Measurements from ENCODE around the gene UBB. TPM values are rescaled to one million over a fixed set of nuclear protein-coding genes. Genes with fewer than 3 reads are reported as not detected.
A peak's percentile ranks its signal among the peaks of the same experiment; 100 is the strongest.
"Not testable (repeated sequence)": the region's sequence is repeated elsewhere in the genome, so short reads cannot be mapped to it uniquely, and the experiment has no call there.

UBB gene
- total and polyA plus RNA-seq, 4 donors, result 2,014 to 2,831 (median 2,321) TPM

DNA sequence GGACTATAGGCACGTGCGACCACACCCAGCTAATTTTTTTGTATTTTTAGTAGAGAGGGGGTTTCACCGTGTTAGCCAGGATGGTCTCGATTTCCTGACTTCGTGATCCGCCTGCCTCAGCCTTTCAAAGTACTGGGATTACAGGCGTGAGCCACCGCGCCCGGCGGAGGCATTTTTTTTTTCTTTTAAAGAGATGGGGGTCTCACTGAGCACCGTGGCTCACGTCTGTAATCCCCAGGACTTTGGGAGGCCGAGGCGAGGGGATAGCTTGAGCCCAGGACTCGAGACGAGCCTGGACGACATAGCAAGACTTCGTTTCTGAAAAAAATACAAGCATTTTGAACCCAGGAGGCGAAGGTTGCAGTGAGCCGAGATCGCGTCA lies 5.2 kb downstream of the UBB start:
- WGBS (ENCODE audit: insufficient coverage), result 50% methylated on average over 17 of the region's 23 CpGs
- Histone ChIP-seq H3K4me3 (ENCODE audit: low read depth, low read length) (peak overlapping the region; percentile 53), H3K36me3 (ENCODE audit: control insufficient read depth, insufficient read depth, low read length) (peaks cover 17% of the 10 kb centered on the region), H3K4me1 (ENCODE audit: control insufficient read depth, insufficient read depth, low read length) (peaks cover 32% of the 10 kb centered on the region)
- H3K27ac ChIP-seq (ENCODE audit: low read depth, low read length); H3K9me3 ChIP-seq (ENCODE audit: control insufficient read depth, insufficient read depth, low read length); DNase-seq (ENCODE audit: low read depth in 4 of 6, low spot score in 6 of 6); H3K27me3 ChIP-seq (ENCODE audit: control insufficient read depth, insufficient read depth, low read length): not testable (repeated sequence)

DNA sequence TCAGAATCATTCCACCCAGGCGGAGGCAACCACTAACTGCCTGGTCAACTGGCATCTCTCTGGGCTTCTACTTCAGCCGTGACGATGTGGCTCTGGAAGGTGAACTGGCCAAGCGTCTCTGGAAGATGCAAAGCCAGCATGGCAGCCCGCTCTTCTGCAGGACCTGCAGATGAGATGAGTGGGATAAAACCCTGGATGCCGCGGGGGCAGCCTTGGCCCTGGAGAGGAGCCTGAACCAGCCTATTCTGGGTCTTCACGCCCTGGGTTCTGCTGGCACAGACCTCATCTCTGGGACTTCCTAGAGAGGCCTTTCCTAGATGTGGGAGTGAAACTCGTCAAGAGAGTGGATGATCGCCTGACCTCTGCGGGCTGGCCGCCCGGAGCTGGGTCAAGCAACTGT lies 10.6 kb downstream of the UBB start:
- DNase-seq (ENCODE audit: low read depth in 4 of 6, low spot score in 6 of 6), result no peak

DNA sequence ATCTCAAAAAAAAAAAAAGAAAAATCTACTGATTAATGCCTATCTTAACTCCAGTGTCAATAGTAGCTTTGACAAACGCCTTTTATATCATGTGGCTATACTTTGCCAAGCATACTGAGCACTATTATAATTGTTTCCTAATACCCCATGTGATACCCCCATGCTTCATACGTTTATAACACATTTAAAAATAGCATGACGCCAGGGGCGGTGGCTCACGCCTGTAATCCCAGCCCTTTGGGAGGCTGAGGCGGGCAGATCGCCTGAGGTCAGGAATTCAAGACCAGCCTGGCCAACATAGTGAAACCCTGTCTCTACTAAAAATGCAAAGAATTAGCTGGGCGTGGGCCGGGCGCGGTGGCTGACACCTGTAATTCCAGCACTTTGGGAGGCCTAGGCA lies 11.6 kb downstream of the UBB start:
- not testable (repeated sequence) for H3K27ac ChIP-seq (ENCODE audit: low read depth, low read length); H3K4me1 ChIP-seq (ENCODE audit: control insufficient read depth, insufficient read depth, low read length); H3K4me3 ChIP-seq (ENCODE audit: low read depth, low read length); H3K9me3 ChIP-seq (ENCODE audit: control insufficient read depth, insufficient read depth, low read length); DNase-seq (ENCODE audit: low read depth in 4 of 6, low spot score in 6 of 6); H3K27me3 ChIP-seq (ENCODE audit: control insufficient read depth, insufficient read depth, low read length); H3K36me3 ChIP-seq (ENCODE audit: control insufficient read depth, insufficient read depth, low read length)
- WGBS (ENCODE audit: insufficient coverage), result 93% methylated on average over 11 of the region's 11 CpGs

More for the DNA sequence above, 10.6 kb downstream of the UBB start:
- Histone ChIP-seq H3K4me1 (ENCODE audit: control insufficient read depth, insufficient read depth, low read length) (peaks cover 10% of the 10 kb centered on the region), H3K9me3 (ENCODE audit: control insufficient read depth, insufficient read depth, low read length) (no peaks in the 10 kb centered on the region), H3K36me3 (ENCODE audit: control insufficient read depth, insufficient read depth, low read length) (no peaks in the 10 kb centered on the region), H3K27ac (ENCODE audit: low read depth, low read length) (no peak overlapping the region), H3K27me3 (ENCODE audit: control insufficient read depth, insufficient read depth, low read length) (peaks cover 3% of the 10 kb centered on the region), H3K4me3 (ENCODE audit: low read depth, low read length) (no peak overlapping the region)
- WGBS (ENCODE audit: insufficient coverage), result 97% methylated on average over 13 of the region's 13 CpGs

DNA sequence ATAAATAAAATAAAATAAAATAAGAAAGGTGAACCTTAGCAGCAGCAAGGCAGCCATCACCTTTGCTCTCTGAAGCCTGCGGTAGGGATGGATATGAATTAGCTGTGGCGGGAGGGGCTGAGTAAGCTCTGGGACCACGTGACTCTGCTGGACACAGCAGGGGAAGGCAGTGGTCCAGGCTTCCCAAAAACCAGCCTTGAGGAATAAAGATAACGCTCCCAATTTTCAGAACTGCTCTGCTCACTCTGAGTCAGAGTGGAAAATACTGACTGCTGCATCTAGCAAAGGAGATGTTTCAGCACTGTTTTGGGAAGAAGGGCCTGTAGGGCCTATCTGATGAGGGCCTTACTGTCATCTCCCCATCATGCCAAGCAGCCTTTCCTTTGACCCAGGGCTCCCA lies 15.0 kb downstream of the UBB start:
- not testable (repeated sequence) for H3K4me3 ChIP-seq (ENCODE audit: low read depth, low read length)

DNA sequence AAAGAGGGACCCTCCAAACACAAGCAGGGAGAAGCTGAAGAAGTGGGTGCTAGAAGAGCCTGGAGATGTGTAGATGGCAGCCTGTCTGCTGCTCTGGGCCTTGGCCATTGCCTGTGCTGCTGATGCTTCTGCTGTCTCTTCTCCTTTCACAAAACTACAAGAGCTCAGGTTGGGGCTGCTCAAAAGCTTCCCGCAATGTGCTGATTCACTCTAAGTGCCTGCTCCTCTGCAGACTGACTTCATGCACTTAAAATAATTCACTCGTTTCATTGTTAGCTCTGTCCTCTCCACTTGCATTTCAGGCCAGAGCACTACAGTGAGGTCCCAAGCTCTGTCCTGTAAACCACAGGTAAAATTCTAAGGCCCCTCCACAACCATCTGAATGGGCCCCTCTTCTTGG lies 15.8 kb downstream of the UBB start:
- not testable (repeated sequence) for H3K4me3 ChIP-seq (ENCODE audit: low read depth, low read length); H3K4me1 ChIP-seq (ENCODE audit: control insufficient read depth, insufficient read depth, low read length); DNase-seq (ENCODE audit: low read depth in 4 of 6, low spot score in 6 of 6); H3K9me3 ChIP-seq (ENCODE audit: control insufficient read depth, insufficient read depth, low read length); H3K36me3 ChIP-seq (ENCODE audit: control insufficient read depth, insufficient read depth, low read length); H3K27ac ChIP-seq (ENCODE audit: low read depth, low read length); H3K27me3 ChIP-seq (ENCODE audit: control insufficient read depth, insufficient read depth, low read length)
- WGBS (ENCODE audit: insufficient coverage), result 86% methylated on average over 2 of the region's 2 CpGs

More for the DNA sequence above, 15.0 kb downstream of the UBB start:
- not testable (repeated sequence) for H3K4me1 ChIP-seq (ENCODE audit: control insufficient read depth, insufficient read depth, low read length); DNase-seq (ENCODE audit: low read depth in 4 of 6, low spot score in 6 of 6); H3K9me3 ChIP-seq (ENCODE audit: control insufficient read depth, insufficient read depth, low read length); H3K27ac ChIP-seq (ENCODE audit: low read depth, low read length); H3K36me3 ChIP-seq (ENCODE audit: control insufficient read depth, insufficient read depth, low read length); H3K27me3 ChIP-seq (ENCODE audit: control insufficient read depth, insufficient read depth, low read length)
- 40% methylated on average over 1 of the region's 4 CpGs for WGBS (ENCODE audit: insufficient coverage)

DNA sequence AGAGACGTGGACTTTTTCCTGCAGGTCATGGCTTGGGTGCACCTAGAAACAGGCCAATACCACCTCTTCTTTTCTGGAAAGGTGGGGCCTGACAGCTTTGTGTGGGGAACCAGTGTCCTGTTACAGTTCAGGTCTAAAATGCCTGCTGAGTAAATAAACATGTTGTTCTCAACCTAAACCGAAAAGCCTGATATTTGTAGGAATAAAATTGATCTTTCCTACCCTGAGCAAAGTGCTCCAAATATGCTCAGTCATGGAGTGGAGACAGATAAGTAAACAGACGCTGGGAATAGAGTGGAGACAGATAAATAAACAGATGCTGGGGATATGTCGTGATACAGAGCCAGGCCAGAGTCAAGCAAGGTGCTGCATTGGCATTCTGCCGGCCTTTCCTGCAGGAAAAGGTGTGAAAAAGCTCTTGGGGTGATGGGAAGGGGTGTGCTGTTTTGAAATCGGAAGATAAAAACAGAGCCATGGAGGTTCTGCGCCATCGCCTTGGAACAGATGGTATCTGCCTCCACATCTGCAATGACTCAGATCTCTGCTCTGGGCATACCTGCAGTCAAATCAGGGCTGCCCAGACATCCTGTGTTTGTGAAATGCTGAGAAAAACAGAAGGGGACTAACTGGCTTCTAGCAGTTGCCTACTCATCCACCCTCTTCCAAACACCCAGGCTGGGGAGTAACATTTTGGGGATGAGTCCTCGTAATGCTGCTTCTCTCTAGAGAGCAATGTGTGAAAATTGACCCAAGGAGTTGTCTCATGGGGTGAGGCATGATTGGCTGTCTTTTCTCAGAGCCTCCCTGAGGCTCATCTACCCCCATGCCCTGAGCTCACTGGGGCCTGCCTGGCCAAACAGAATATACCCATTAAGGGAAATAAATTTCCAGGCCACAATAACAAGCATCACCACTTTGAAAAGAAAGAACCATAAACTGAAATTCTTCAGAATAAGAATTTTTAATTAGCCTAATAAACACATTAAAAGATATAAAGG lies 17.7 kb downstream of the UBB start:
- Histone ChIP-seq H3K27me3 (ENCODE audit: control insufficient read depth, insufficient read depth, low read length) (no peaks in the 10 kb centered on the region), H3K36me3 (ENCODE audit: control insufficient read depth, insufficient read depth, low read length) (no peaks in the 10 kb centered on the region), H3K4me3 (ENCODE audit: low read depth, low read length) (no peak overlapping the region), H3K4me1 (ENCODE audit: control insufficient read depth, insufficient read depth, low read length) (no peaks in the 10 kb centered on the region), H3K27ac (ENCODE audit: low read depth, low read length) (no peak overlapping the region), H3K9me3 (ENCODE audit: control insufficient read depth, insufficient read depth, low read length) (no peaks in the 10 kb centered on the region)
- WGBS (ENCODE audit: insufficient coverage), result 26% methylated on average over 4 of the region's 9 CpGs
- DNase-seq (ENCODE audit: low read depth in 4 of 6, low spot score in 6 of 6), result peak in 1 of 6 donors; percentile 32

DNA sequence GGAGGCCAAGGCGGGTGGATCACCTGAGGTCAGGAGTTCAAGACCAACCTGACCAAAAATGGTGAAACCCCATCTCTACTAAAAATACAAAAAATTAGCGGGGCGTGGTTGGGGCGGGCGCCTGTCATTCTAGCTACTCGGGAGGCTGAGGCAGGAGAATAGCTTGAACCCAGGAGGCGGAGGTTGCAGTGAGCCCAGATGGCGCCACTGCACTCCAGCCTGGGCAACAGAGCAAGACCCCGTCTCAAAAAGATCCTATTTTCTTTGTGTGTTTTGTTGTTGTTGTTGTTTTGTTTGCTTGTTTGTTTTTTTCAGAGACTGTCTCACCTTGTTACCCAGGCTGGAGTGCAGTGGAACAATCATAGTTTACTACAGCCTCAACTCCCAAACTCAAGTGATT lies 23.0 kb downstream of the UBB start:
- not testable (repeated sequence) for H3K4me3 ChIP-seq (ENCODE audit: low read depth, low read length); H3K9me3 ChIP-seq (ENCODE audit: control insufficient read depth, insufficient read depth, low read length); DNase-seq (ENCODE audit: low read depth in 4 of 6, low spot score in 6 of 6); H3K27ac ChIP-seq (ENCODE audit: low read depth, low read length); H3K27me3 ChIP-seq (ENCODE audit: control insufficient read depth, insufficient read depth, low read length); H3K36me3 ChIP-seq (ENCODE audit: control insufficient read depth, insufficient read depth, low read length)
- WGBS (ENCODE audit: insufficient coverage), result 94% methylated on average over 6 of the region's 9 CpGs
- H3K4me1 ChIP-seq (ENCODE audit: control insufficient read depth, insufficient read depth, low read length), result peaks cover 18% of the 10 kb centered on the region

DNA sequence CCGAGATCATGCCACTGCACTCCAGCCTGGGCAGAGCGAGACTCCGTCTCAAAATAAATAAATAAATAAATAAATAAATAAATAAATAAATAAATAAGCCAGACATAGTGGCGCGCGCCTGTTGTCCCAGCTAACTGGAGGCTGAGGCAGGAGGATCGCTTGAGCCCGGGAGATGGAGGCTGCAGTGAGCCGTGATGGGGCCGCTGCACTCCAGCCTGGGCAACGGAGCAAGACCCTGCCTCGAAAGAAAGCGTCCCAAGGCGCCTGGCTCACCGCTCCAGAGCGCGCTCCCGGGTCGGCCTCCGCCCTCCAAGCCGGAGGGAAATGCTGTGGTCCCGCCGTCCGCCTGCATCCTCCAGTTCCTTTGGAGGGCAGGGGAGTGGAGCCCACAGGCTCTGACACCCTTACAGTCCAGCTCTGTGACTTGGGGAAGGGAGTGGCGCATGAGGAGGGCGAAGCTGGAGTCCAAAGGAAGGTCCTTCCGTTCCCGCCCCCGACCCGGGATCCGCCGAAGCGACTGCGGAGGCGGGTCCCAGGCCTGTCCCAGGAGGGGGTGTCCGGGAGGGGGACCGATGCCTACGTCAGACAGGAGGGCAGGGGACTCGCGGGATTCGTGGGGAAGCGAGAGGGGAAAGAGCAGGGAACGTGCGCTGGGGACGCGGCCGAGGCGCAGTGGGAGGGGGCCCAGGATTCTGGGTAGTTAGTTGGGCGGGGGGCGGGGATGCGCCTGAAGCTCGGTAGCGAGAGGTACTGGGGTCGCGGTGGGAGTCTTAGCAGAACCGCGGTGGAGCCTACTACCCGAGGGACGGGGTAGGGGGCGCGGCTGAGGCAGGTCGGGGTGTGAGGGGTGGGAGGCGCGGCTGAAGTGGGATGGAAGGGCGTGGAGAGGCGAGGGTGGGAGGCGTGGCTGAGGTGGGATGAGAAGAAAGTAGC lies 26.1 kb downstream of the UBB start:
- Histone ChIP-seq H3K9me3 (ENCODE audit: control insufficient read depth, insufficient read depth, low read length) (no peaks in the 10 kb centered on the region), H3K27me3 (ENCODE audit: control insufficient read depth, insufficient read depth, low read length) (no peaks in the 10 kb centered on the region), H3K4me3 (ENCODE audit: low read depth, low read length) (peak overlapping the region; percentile 65), H3K4me1 (ENCODE audit: control insufficient read depth, insufficient read depth, low read length) (peaks cover 18% of the 10 kb centered on the region), H3K27ac (ENCODE audit: low read depth, low read length) (peak overlapping the region; percentile 69), H3K36me3 (ENCODE audit: control insufficient read depth, insufficient read depth, low read length) (no peaks in the 10 kb centered on the region)
- peak in 3 of 6 donors; percentile 29 to 77 (median 76) for DNase-seq (ENCODE audit: low read depth in 4 of 6, low spot score in 6 of 6)
- 6% methylated on average over 61 of the region's 67 CpGs for WGBS (ENCODE audit: insufficient coverage)

DNA sequence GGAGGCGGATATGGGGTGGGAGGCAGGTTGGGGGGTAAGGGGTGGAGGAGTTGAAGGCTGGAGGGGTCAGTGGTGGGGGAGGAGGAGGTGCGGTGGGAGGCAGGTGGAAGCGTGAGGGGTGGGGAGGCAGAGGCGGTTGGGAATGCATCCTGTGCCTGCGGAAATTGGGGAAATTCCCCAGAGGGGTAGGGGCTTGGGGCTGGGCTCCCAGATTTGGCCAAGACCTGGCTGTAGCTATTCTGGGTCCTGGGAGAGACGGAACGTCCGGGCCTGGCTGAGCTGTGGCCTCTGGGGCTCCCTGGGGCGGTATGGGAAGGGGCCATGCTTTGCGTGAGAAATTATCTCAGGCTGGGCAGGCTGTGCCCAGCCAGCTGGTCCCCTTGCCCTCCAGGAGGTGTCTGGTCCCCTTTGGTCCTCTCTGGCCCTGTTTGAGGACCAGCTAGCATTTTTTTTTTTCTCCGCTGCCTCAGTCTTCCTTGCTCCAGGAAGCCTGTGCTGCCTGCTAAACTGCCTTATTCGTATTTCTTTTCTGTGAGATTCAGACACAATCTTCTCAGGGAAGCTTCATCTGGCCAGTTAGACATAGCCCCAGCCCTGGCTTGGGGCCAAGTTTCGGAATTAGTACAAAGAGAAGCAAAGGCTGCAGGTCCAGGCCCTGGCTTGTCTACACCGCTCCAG lies 27.2 kb downstream of the UBB start:
- no peak overlapping the region for H3K4me3 ChIP-seq (ENCODE audit: low read depth, low read length)
- 20% methylated on average over 14 of the region's 14 CpGs for WGBS (ENCODE audit: insufficient coverage)
- H3K4me1 ChIP-seq (ENCODE audit: control insufficient read depth, insufficient read depth, low read length), result peaks cover 18% of the 10 kb centered on the region
- H3K36me3 ChIP-seq (ENCODE audit: control insufficient read depth, insufficient read depth, low read length), result no peaks in the 10 kb centered on the region
- H3K27ac ChIP-seq (ENCODE audit: low read depth, low read length), result peak overlapping the region; percentile 69
- no peaks in the 10 kb centered on the region for H3K9me3 ChIP-seq (ENCODE audit: control insufficient read depth, insufficient read depth, low read length)
- peak in 4 of 6 donors; percentile 35 to 79 (median 66) for DNase-seq (ENCODE audit: low read depth in 4 of 6, low spot score in 6 of 6)
- H3K27me3 ChIP-seq (ENCODE audit: control insufficient read depth, insufficient read depth, low read length), result no peaks in the 10 kb centered on the region
